ENCODE measurements around the gene GRB2.

The GRB2 gene

DNA sequence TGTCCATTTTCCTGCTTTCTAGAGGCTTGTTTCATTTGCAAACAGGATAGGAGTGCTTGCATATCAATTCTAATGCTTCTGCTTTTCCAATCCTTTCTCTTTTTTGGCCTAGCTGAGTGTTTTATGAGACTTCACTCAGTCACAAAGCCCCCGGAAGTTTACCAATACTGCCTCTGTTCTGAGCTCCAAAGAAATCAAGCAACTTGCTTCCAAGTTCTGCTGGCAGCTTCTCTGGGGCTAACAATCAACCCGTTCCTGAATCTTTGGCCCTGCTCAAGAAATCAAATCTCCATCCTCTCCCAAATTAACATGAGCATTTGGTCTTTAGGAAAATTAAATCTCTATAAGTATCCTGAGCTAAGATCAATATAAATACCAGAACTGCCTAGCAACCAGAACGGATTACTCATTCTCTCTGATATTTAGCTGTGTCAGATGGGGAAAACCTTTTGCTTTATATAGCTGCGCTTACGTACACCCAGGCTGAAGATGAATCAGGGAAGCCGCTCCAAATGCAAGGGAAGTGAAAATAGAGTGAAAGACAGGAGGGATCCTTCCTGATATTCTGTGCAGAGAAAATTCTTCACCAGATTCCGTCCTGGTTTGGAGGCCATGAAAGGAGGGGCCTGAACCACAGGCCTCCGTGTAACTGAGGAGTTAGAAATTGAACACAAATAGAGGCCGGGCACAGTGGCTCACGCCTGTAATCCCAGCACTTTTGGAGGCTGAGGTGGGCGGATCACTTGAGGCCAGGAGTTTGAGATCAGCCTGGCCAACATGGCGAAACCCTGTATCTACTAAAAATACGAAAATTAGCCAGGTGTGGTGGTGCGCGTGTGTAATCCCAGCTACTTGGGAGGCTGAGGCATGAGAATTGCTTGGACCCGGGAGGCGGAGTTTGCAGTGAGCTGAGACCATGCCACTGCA is 23.3 kb upstream of the GRB2 start:
- H3K4me3 ChIP-seq (ENCODE audit: control insufficient read depth, low read depth, low read length) = no peak overlapping the region
- DNase-seq (ENCODE audit: low read depth) = peak; percentile 84
- no peak for TF ChIP-seq CTCF (conservative IDR thresholded peaks at IDR 0.05; ENCODE audit: control insufficient read depth, insufficient read depth, low read depth, low read length)

DNA sequence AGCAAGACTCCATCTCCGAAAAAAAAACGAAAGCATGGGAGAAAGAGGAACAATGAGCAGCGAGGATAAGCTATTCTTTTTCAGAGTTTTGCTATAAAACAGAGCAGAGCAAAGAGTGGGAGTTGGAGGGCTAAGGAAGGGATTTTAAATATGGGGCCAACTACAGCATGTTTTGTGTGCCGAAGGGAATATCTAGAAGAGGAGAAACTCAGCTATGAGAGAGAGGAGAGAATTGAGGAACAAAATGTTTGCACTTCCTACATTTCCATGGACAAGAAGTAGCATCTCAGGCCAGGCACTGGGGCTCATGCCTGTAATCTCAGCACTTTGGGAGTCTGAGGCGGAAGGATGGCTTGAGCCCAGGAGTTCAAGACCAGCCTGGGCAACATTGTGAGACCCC is 13.1 kb upstream of the GRB2 start:
- no peak for DNase-seq (ENCODE audit: low read depth)
- no peak for TF ChIP-seq CTCF (conservative IDR thresholded peaks at IDR 0.05; ENCODE audit: control insufficient read depth, insufficient read depth, low read depth, low read length)
- no peak overlapping the region for H3K4me3 ChIP-seq (ENCODE audit: control insufficient read depth, low read depth, low read length)

GRCh38 chr17:75417054-75417580 is 11.6 kb upstream of the GRB2 start:
- DNase-seq (ENCODE audit: low read depth) = no peak

DNA sequence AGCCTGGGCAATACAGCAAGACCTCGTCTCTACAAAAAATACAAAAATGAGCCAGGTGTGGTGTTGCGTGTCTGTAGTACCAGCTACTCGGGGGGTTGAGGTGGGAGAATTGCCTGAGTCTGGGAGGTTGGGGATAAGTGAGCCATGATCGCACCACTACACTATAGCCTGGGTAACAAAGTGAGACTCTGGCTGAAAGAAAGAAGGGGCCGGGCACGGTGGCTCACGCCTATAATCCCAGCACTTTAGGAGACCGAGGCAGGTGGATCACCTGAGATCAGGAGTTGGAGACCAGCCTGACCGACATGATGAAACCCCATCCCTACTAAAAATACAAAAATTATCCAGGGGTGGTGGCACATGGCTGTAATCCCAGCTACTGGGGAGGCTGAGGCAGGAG is 10.5 kb upstream of the GRB2 start:
- no peak for DNase-seq (ENCODE audit: low read depth)
- H3K4me3 ChIP-seq (ENCODE audit: control insufficient read depth, low read depth, low read length) = no peak overlapping the region
- TF ChIP-seq CTCF (conservative IDR thresholded peaks at IDR 0.05; ENCODE audit: control insufficient read depth, insufficient read depth, low read depth, low read length) = no peak

More at GRCh38 chr17:75417054-75417580, 11.6 kb upstream of the GRB2 start:
- H3K4me3 ChIP-seq (ENCODE audit: control insufficient read depth, low read depth, low read length) = no peak overlapping the region
- no peak for TF ChIP-seq CTCF (conservative IDR thresholded peaks at IDR 0.05; ENCODE audit: control insufficient read depth, insufficient read depth, low read depth, low read length)

- TF ChIP-seq CTCF (conservative IDR thresholded peaks at IDR 0.05; ENCODE audit: control insufficient read depth, insufficient read depth, low read depth, low read length) = no peak
- no peak overlapping the region for H3K4me3 ChIP-seq (ENCODE audit: control insufficient read depth, low read depth, low read length)
- no peak for DNase-seq (ENCODE audit: low read depth)
These were observed 9.0 kb upstream of the GRB2 start for GRCh38 chr17:75414488-75414887.

GRCh38 chr17:75412455-75413317 is 7.2 kb upstream of the GRB2 start:
- TF ChIP-seq CTCF (conservative IDR thresholded peaks at IDR 0.05; ENCODE audit: control insufficient read depth, insufficient read depth, low read depth, low read length) = peak; percentile 88
- no peak overlapping the region for H3K4me3 ChIP-seq (ENCODE audit: control insufficient read depth, low read depth, low read length)
- DNase-seq (ENCODE audit: low read depth) = peak; percentile 67

All from fibroblast of mammary gland (primary cell).